Keratinocyte (primary cell): ENCODE data around the gene NDRG2. TPM values are rescaled to one million over a fixed set of nuclear protein-coding genes. Genes with fewer than 3 reads are reported as not detected.
A peak's percentile ranks its signal among the peaks of the same experiment; 100 is the strongest.

Experiments used
- DNase-seq: peaks from one replicate; pipeline ENCODE4 v3.0.0-alpha.2; 2011; ENCODE audit warnings: low read depth, missing footprints, low spot score
- FAIRE-seq: peaks from 2 replicates; lab custom pipeline; 2011; peaks lifted over from hg19 to GRCh38; lab: Jason Lieb, UNC
- H2AFZ ChIP-seq: 2 replicates; pipeline ENCODE4 v1.6.0; 2012; ENCODE audit warnings: low read length, control low read depth, inconsistent platforms; ENCODE audit not compliant: control insufficient read depth
- H3K27ac ChIP-seq: 2 replicates; pipeline ENCODE4 v1.5.1; 2011; ENCODE audit warnings: low read length; ENCODE audit not compliant: control insufficient read depth, insufficient read depth
- H3K27me3 ChIP-seq: 3 replicates; pipeline ENCODE4 v1.6.0; 2011; ENCODE audit warnings: low read length; ENCODE audit not compliant: control insufficient read depth, insufficient read depth; ENCODE audit errors: extremely low read depth
- H3K36me3 ChIP-seq, 2 experiments: 2 replicates in 1 of 2; 3 replicates in 1 of 2; pipeline ENCODE4 v1.5.1; 2011; ENCODE audit warnings: low read length in 2 of 2, mild to moderate bottlenecking in 1 of 2; ENCODE audit not compliant: control insufficient read depth in 2 of 2, insufficient read depth in 2 of 2; ENCODE audit errors: extremely low read depth in 1 of 2
- H3K4me1 ChIP-seq: 3 replicates; pipeline ENCODE4 v1.5.1; 2011; ENCODE audit warnings: low read length; ENCODE audit not compliant: control insufficient read depth, insufficient read depth; ENCODE audit errors: extremely low read depth
- H3K4me2 ChIP-seq: 3 replicates; pipeline ENCODE4 v1.6.0; 2011; ENCODE audit warnings: low read depth, low read length; ENCODE audit not compliant: control insufficient read depth, insufficient read depth; ENCODE audit errors: extremely low read depth
- H3K4me3 ChIP-seq, 3 experiments: fragments of 200-600 bp in 1 of 3; sonication (generic) in 1 of 3; 2 replicates in 2 of 3; 3 replicates in 1 of 3; pipeline ENCODE4 v1.5.1; 2011 to 2016; ENCODE audit warnings: low read length in 3 of 3, mild to moderate bottlenecking in 3 of 3, control low read depth in 2 of 3, inconsistent platforms in 1 of 3, low read depth in 1 of 3, mixed read lengths in 1 of 3, mixed run types in 1 of 3, moderate library complexity in 1 of 3; ENCODE audit not compliant: control insufficient read depth in 2 of 3, insufficient read depth in 2 of 3; ENCODE audit errors: extremely low read depth in 1 of 3
- H3K79me2 ChIP-seq: 2 replicates; pipeline ENCODE4 v1.6.0; 2012; ENCODE audit warnings: low read length; ENCODE audit not compliant: control insufficient read depth, insufficient read depth
- H3K9ac ChIP-seq: 3 replicates; pipeline ENCODE4 v1.6.0; 2011; ENCODE audit warnings: low read length; ENCODE audit not compliant: control insufficient read depth, insufficient read depth; ENCODE audit errors: extremely low read depth
- H3K9me1 ChIP-seq: 3 replicates; pipeline ENCODE4 v1.6.0; 2011; ENCODE audit warnings: low read length; ENCODE audit not compliant: control insufficient read depth, insufficient read depth; ENCODE audit errors: extremely low read depth
- H3K9me3 ChIP-seq: 2 replicates; pipeline ENCODE4 v1.5.1; 2012; ENCODE audit warnings: low read depth, low read length; ENCODE audit not compliant: control insufficient read depth
- H4K20me1 ChIP-seq: 3 replicates; pipeline ENCODE4 v1.6.0; 2011; ENCODE audit warnings: low read length; ENCODE audit not compliant: control insufficient read depth, insufficient read depth; ENCODE audit errors: extremely low read depth
- CTCF ChIP-seq, 3 experiments: IDR thresholded peaks in 1 of 3; conservative IDR thresholded peaks in 1 of 3; optimal IDR thresholded peaks in 1 of 3; 2 replicates in 2 of 3; 3 replicates in 1 of 3; pipeline versions ENCODE3 to v1.5.1; 2011; ENCODE audit warnings: low read length in 3 of 3, mild to moderate bottlenecking in 3 of 3, moderate library complexity in 2 of 3, control low read depth in 1 of 3, inconsistent platforms in 1 of 3; ENCODE audit not compliant: insufficient read depth in 2 of 3; ENCODE audit errors: extremely low read depth in 1 of 3
- EZH2 ChIP-seq: IDR thresholded peaks from one replicate; pipeline ENCODE4 v1.6.1; 2012; ENCODE audit warnings: inconsistent platforms, mild to moderate bottlenecking, low read length, moderate library complexity
- dilution Hi-C: fragments of 300-500 bp; cut with MboI; formaldehyde crosslinking; loops from one replicate; pipeline ENCODE4 v1.7.0; 2020; ENCODE audit warnings: low sequenced_read_pairs; ENCODE audit not compliant: extremely low pct_ligation_motif_present
- polyA plus RNA-seq, 5 experiments: library from polyadenylated mRNA; depleted of rRNA in 3 of 5; stranded (reverse) in 3 of 5; stranded (forward) in 1 of 5; unstranded in 1 of 5; fragments of >200 nt; gene quantifications; 1 replicate in 1 of 5; 2 replicates in 3 of 5; 3 replicates in 1 of 5; pipeline versions ENCODE4 v1.2.1 to v1.2.3, GENCODE V29; 2011 to 2012; ENCODE audit warnings: missing spikeins in 2 of 5, low read depth in 1 of 5, low replicate concordance in 1 of 5

Gene NDRG2
- polyA plus RNA-seq, 1 donor (not counting 4 experiments of a cell fraction or from before 2014, with no cell fraction given): 11.1 TPM

- no peaks in the 10 kb centered on the region for H3K4me1 ChIP-seq
- H3K79me2 ChIP-seq: no peaks in the 10 kb centered on the region
- dilution Hi-C loops: no loop called here
- no peak overlapping the region for H3K4me2 ChIP-seq
- DNase-seq (no peak), FAIRE-seq (no peak)
- no peak overlapping the region for H3K4me3 ChIP-seq
- no peaks in the 10 kb centered on the region for H4K20me1 ChIP-seq
- H3K9me3 ChIP-seq: no peaks in the 10 kb centered on the region
- H3K9ac ChIP-seq: no peak overlapping the region
- no peaks in the 10 kb centered on the region for H3K36me3 ChIP-seq
- H3K27me3 ChIP-seq: no peaks in the 10 kb centered on the region
- no peaks in the 10 kb centered on the region for H3K9me1 ChIP-seq
- H3K27ac ChIP-seq: no peak overlapping the region
- no peak overlapping the region for H2AFZ ChIP-seq
- TF ChIP-seq CTCF (optimal IDR thresholded peaks at IDR 0.05 in 1 of 3, IDR thresholded peaks at IDR 0.05 in 1 of 3, conservative IDR thresholded peaks at IDR 0.05 in 1 of 3; ENCODE audit: extremely low read depth in 1 of 3, insufficient read depth in 2 of 3, low read length in 3 of 3) (no peak), EZH2 (no peak)
Observed at GRCh38 chr14:21015312-21015711, 9.5 kb downstream of the NDRG2 start.

GRCh38 chr14:21014761-21015190 lies 10.1 kb downstream of the NDRG2 start:
- no peak overlapping the region for H3K4me2 ChIP-seq
- H3K36me3 ChIP-seq: no peaks in the 10 kb centered on the region
- FAIRE-seq: peak; percentile 90

More at GRCh38 chr14:21014761-21015190, 10.1 kb downstream of the NDRG2 start:
- DNase-seq: peak; percentile 59
- Histone ChIP-seq H3K4me1 (no peaks in the 10 kb centered on the region), H3K4me3 (no peak overlapping the region), H3K9me1 (no peaks in the 10 kb centered on the region), H2AFZ (no peak overlapping the region), H3K79me2 (no peaks in the 10 kb centered on the region), H4K20me1 (no peaks in the 10 kb centered on the region), H3K9me3 (no peaks in the 10 kb centered on the region), H3K9ac (no peak overlapping the region), H3K27me3 (no peaks in the 10 kb centered on the region), H3K27ac (no peak overlapping the region)
- TF ChIP-seq CTCF (optimal IDR thresholded peaks at IDR 0.05 in 1 of 3, IDR thresholded peaks at IDR 0.05 in 1 of 3, conservative IDR thresholded peaks at IDR 0.05 in 1 of 3; ENCODE audit: extremely low read depth in 1 of 3, insufficient read depth in 2 of 3, low read length in 3 of 3): peak; percentile 89 to 92 (median 90)
- no peak for TF ChIP-seq EZH2
- dilution Hi-C loops: no loop called here
